ENCODE results near the gene TP63. TPM values are rescaled to one million over a fixed set of nuclear protein-coding genes. Genes with fewer than 3 reads are reported as not detected.
A peak's percentile ranks its signal among the peaks of the same experiment; 100 is the strongest.

TP63 gene
- total and polyA plus RNA-seq, 11 donors = 0.11 to 1.4 (median 0.37) TPM

GRCh38 chr3:189820365-189820720, 189.2 kb downstream of the TP63 start:
- TF ChIP-seq CTCF (IDR thresholded peaks at IDR 0.05) (no peak), POLR2A (IDR thresholded peaks at IDR 0.05) (no peak)
- no peak overlapping the region for H3K4me3 ChIP-seq
- WGBS, 4 donors = 95 to 99% (median 97%) methylated on average over 2 of the region's 2 CpGs
- no peaks in the 10 kb centered on the region for H3K36me3 ChIP-seq
- DNase-seq = no peak
- no peak for ATAC-seq
- H3K27me3 ChIP-seq = no peaks in the 10 kb centered on the region
- H3K4me1 ChIP-seq = peaks cover 0 to 3% (median 0%) of the 10 kb centered on the region in 12 donors
- no peak overlapping the region for H3K27ac ChIP-seq
- intact Hi-C loops (cut with DNase I) = no loop called here
- no peaks in the 10 kb centered on the region for H3K9me3 ChIP-seq

DNA sequence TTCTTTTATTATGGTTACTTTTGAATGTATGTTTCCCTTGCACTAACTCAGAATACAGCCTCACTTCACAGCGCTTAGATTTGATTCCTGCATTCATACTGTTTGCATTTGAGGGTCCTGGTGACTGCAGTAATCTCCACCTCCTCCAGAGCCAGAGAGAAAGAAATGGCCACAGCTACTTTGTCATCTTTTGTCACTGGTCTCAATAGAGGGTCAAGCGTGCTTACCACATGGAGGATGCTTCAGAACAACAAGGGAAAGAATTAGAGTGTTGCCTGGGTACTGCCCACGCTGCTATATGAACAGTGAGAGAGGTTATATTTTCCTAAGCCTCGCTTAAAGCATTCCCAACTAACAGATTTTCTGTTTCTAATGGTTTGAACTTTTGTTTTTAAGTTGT, 190.1 kb downstream of the TP63 start:
- WGBS, 4 donors = 68 to 72% (median 70%) methylated on average over 4 of the region's 4 CpGs
- DNase-seq (no peak), ATAC-seq (no peak)
- no peaks in the 10 kb centered on the region for H3K36me3 ChIP-seq
- intact Hi-C loops (cut with DNase I) = no loop called here
- H3K4me1 ChIP-seq = peaks cover 0 to 3% (median 0%) of the 10 kb centered on the region in 12 donors
- TF ChIP-seq POLR2A (IDR thresholded peaks at IDR 0.05) (no peak), CTCF (IDR thresholded peaks at IDR 0.05) (no peak)
- H3K27ac ChIP-seq = no peak overlapping the region
- no peaks in the 10 kb centered on the region for H3K9me3 ChIP-seq
- no peak overlapping the region for H3K4me3 ChIP-seq
- no peaks in the 10 kb centered on the region for H3K27me3 ChIP-seq

- intact Hi-C loops (cut with DNase I) = no loop called here
- Histone ChIP-seq H3K27me3 (no peaks in the 10 kb centered on the region), H3K4me3 (no peak overlapping the region), H3K27ac (no peak overlapping the region), H3K4me1 (peaks cover 0 to 3% (median 0%) of the 10 kb centered on the region in 12 donors), H3K36me3 (no peaks in the 10 kb centered on the region), H3K9me3 (no peaks in the 10 kb centered on the region)
- no peak for ATAC-seq
- 30 to 48% (median 38%) methylated on average over 3 of the region's 3 CpGs for WGBS, 4 donors
- TF ChIP-seq CTCF (IDR thresholded peaks at IDR 0.05) = no peak
- TF ChIP-seq POLR2A (IDR thresholded peaks at IDR 0.05) = no peak
- no peak for DNase-seq
Observed at GRCh38 chr3:189822726-189823125, 191.5 kb downstream of the TP63 start.

GRCh38 chr3:189824629-189825312, 193.6 kb downstream of the TP63 start:
- ATAC-seq (peak in 3 of 4 donors; percentile 47 to 97 (median 62)), DNase-seq (peak in 1 of 5 donors; percentile 31)
- Histone ChIP-seq H3K27ac (peak overlapping the region in 1 of 12 donors; percentile 28), H3K36me3 (no peaks in the 10 kb centered on the region), H3K9me3 (no peaks in the 10 kb centered on the region), H3K4me3 (no peak overlapping the region), H3K4me1 (peaks cover 0 to 3% (median 0%) of the 10 kb centered on the region in 12 donors), H3K27me3 (no peaks in the 10 kb centered on the region)
- TF ChIP-seq POLR2A (IDR thresholded peaks at IDR 0.05) (no peak), CTCF (IDR thresholded peaks at IDR 0.05) (no peak)
- intact Hi-C loops (cut with DNase I) = no loop called here
- 62 to 68% (median 65%) methylated on average over 5 of the region's 5 CpGs for WGBS, 4 donors
